CD4-positive, alpha-beta memory T cell (primary cell): ENCODE results near the gene FXR2. TPM values are rescaled to one million over a fixed set of nuclear protein-coding genes. Genes with fewer than 3 reads are reported as not detected.
A peak's percentile ranks its signal among the peaks of the same experiment; 100 is the strongest.
"Not testable (repeated sequence)": the region's sequence is repeated elsewhere in the genome, so short reads cannot be mapped to it uniquely, and the experiment has no call there.

ENCODE experiments used
- CTCF ChIA-PET: fragments of 350-600 bp; sonication (Branson Sonifier 250); formaldehyde crosslinking; loops from one replicate; lab custom pipeline; 2021; ENCODE audit warnings: inconsistent platforms; ENCODE audit not compliant: partially characterized antibody; lab: Charles Lee
- POLR2A ChIA-PET: fragments of 350-600 bp; sonication (Branson Sonifier 250); formaldehyde crosslinking; loops from one replicate; lab custom pipeline; 2021; ENCODE audit not compliant: partially characterized antibody; lab: Charles Lee
- DNase-seq, 5 donors: peaks; one replicate each; pipeline versions ENCODE4 v3.0.0 to v3.0.0-alpha.2; 2020 to 2022; ENCODE audit warnings: mixed read lengths in 1 of 5
- H3K27ac ChIP-seq: one replicate; pipeline ENCODE4 v1.7.0; 2013; ENCODE audit warnings: low read depth, low read length
- H3K27me3 ChIP-seq: 2 replicates; pipeline ENCODE4 v1.7.0; 2013; ENCODE audit warnings: mild to moderate bottlenecking, low read length, moderate library complexity; ENCODE audit not compliant: insufficient read depth
- H3K36me3 ChIP-seq: 2 replicates; pipeline ENCODE4 v1.7.0; 2013; ENCODE audit warnings: mild to moderate bottlenecking, low read length, moderate library complexity; ENCODE audit not compliant: insufficient read depth
- H3K4me1 ChIP-seq: 2 replicates; pipeline ENCODE4 v1.7.0; 2013; ENCODE audit warnings: mild to moderate bottlenecking, low read length, moderate library complexity; ENCODE audit not compliant: insufficient read depth
- H3K4me3 ChIP-seq, 2 donors: one replicate each; pipeline ENCODE4 v1.7.0; 2013; ENCODE audit warnings: low read length in 2 of 2, mild to moderate bottlenecking in 1 of 2
- H3K9me3 ChIP-seq, 2 donors: one replicate each; pipeline ENCODE4 v1.7.0; 2013; ENCODE audit warnings: low read length in 2 of 2, control low read depth in 1 of 2; ENCODE audit not compliant: control insufficient read depth in 1 of 2
- H3K27ac Mint-ChIP-seq, 7 donors: one replicate each; pipeline ENCODE4 v1.8.0; 2020 to 2021; ENCODE audit warnings: mixed read lengths in 7 of 7, mild to moderate bottlenecking in 6 of 7, inconsistent platforms in 3 of 7, moderate library complexity in 3 of 7
- H3K27me3 Mint-ChIP-seq, 2 donors: one replicate each; pipeline ENCODE4 v1.8.0; 2020 to 2021; ENCODE audit warnings: mixed read lengths in 2 of 2
- H3K36me3 Mint-ChIP-seq, 2 donors: one replicate each; pipeline ENCODE4 v1.8.0; 2020 to 2021; ENCODE audit warnings: mixed read lengths in 2 of 2, inconsistent platforms in 1 of 2, mild to moderate bottlenecking in 1 of 2
- H3K4me1 Mint-ChIP-seq, 4 donors: one replicate each; pipeline ENCODE4 v1.8.0; 2020 to 2021; ENCODE audit warnings: mixed read lengths in 4 of 4, mild to moderate bottlenecking in 1 of 4
- H3K4me3 Mint-ChIP-seq, 8 donors: one replicate each; pipeline ENCODE4 v1.8.0; 2020 to 2021; ENCODE audit warnings: mixed read lengths in 8 of 8, mild to moderate bottlenecking in 7 of 8, moderate library complexity in 6 of 8, inconsistent platforms in 3 of 8
- H3K9me3 Mint-ChIP-seq, 8 donors: one replicate each; pipeline ENCODE4 v1.8.0; 2020 to 2021; ENCODE audit warnings: mixed read lengths in 8 of 8, mild to moderate bottlenecking in 5 of 8, inconsistent platforms in 3 of 8, moderate library complexity in 1 of 8
- intact Hi-C: fragments of 100-400 bp; cut with micrococcal nuclease; formaldehyde crosslinking; loops from one replicate; pipeline ENCODE4 v1.15.1; 2023
- polyA plus RNA-seq, 2 donors: library from polyadenylated mRNA; unstranded; fragments of 300-500 nt; fragmentation: Illumina TruSeq; gene quantifications; one replicate each; pipeline ENCODE4 v1.2.3, GENCODE V29; 2021
- total RNA-seq, 2 experiments: library from RNA; stranded (reverse); gene quantifications; one replicate each; pipeline ENCODE4 v1.2.3, GENCODE V29; 2021

The FXR2 gene
- total and polyA plus RNA-seq, 4 experiments from 2014 or later = 9.2 to 46.6 (median 31.4) TPM

- CTCF ChIA-PET, H3K4me1 ChIP-seq, H3K36me3 Mint-ChIP-seq, intact Hi-C loops, H3K27me3 ChIP-seq, H3K4me3 ChIP-seq, H3K27ac ChIP-seq, H3K36me3 ChIP-seq, H3K27me3 Mint-ChIP-seq, H3K9me3 ChIP-seq, H3K9me3 Mint-ChIP-seq: not testable (repeated sequence)
- Mint-ChIP-seq H3K27ac (peak overlapping the region in 3 of 7 donors; percentile 63 to 81 (median 64)), H3K4me1 (peaks cover 5 to 13% (median 9%) of the 10 kb centered on the region in 4 donors), H3K4me3 (peak overlapping the region; percentile 23 to 82 (median 76))
- POLR2A ChIA-PET = interaction anchor here (1.2 to 1.4 kb wide), 2 partner anchors 14 to 37 kb away, joined by 3 to 4 read pairs; partner anchors contain the start of gene SAT2
- peak; percentile 8 to 53 (median 31) for DNase-seq
Observed at GRCh38 chr17:7641635-7642034, 26.9 kb upstream of the FXR2 start.

DNA sequence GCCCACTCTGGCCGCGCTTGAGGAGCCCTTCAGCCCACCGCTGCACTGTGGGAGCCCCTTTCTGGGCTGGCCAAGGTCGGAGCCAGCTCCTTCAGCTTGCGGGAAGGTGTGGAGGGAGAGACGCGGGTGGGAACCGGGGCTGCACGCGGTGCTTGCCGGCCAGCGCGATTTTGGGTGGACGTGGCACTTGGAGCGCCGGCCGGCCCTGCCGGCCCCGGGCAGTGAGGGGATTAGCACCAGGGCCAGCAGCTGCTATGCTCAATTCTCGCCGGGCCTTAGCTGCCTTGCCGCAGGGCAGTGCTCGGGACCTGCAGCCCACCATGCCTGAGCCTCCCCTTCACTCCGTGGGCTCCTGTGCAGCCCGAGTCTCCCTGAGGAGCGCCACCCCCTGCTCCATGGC is 26.1 kb upstream of the FXR2 start:
- H3K27ac ChIP-seq = no peak overlapping the region
- no peak for DNase-seq
- no peaks in the 10 kb centered on the region for H3K4me1 ChIP-seq
- no peak overlapping the region for H3K4me3 Mint-ChIP-seq
- CTCF ChIA-PET = no interaction called here
- H3K27me3 ChIP-seq = no peaks in the 10 kb centered on the region
- no peaks in the 10 kb centered on the region for H3K36me3 ChIP-seq
- intact Hi-C loops = no loop called here
- peaks cover 0 to 3% of the 10 kb centered on the region in 2 donors for H3K27me3 Mint-ChIP-seq
- H3K4me3 ChIP-seq = no peak overlapping the region
- POLR2A ChIA-PET = interaction anchor here (1.2 to 1.4 kb wide), 2 partner anchors 13 to 36 kb away, joined by 3 to 4 read pairs; partner anchors contain the start of gene SAT2
- H3K9me3 ChIP-seq = no peaks in the 10 kb centered on the region
- no peaks in the 10 kb centered on the region for H3K36me3 Mint-ChIP-seq
- no peaks in the 10 kb centered on the region for H3K9me3 Mint-ChIP-seq
- peaks cover 5 to 13% (median 9%) of the 10 kb centered on the region in 4 donors for H3K4me1 Mint-ChIP-seq
- no peak overlapping the region for H3K27ac Mint-ChIP-seq

- H3K4me3 ChIP-seq = no peak overlapping the region
- H3K9me3 ChIP-seq = no peaks in the 10 kb centered on the region
- no peaks in the 10 kb centered on the region for H3K4me1 ChIP-seq
- no peaks in the 10 kb centered on the region for H3K36me3 ChIP-seq
- POLR2A ChIA-PET = interaction anchor here (0.9 kb wide), 1 partner anchor 21 kb away, joined by 3 read pairs; no protein-coding TSS in a partner anchor
- Mint-ChIP-seq H3K27ac (no peak overlapping the region), H3K4me1 (peaks cover 0 to 4% (median under 1%) of the 10 kb centered on the region in 4 donors), H3K4me3 (no peak overlapping the region), H3K27me3 (no peaks in the 10 kb centered on the region), H3K36me3 (no peaks in the 10 kb centered on the region), H3K9me3 (no peaks in the 10 kb centered on the region)
- H3K27ac ChIP-seq = no peak overlapping the region
- CTCF ChIA-PET = no interaction called here
- no peaks in the 10 kb centered on the region for H3K27me3 ChIP-seq
- intact Hi-C loops = no loop called here
- no peak for DNase-seq
Observed at GRCh38 chr17:7636163-7636562, 21.5 kb upstream of the FXR2 start.

- Histone ChIP-seq H3K9me3 (no peaks in the 10 kb centered on the region), H3K27me3 (no peaks in the 10 kb centered on the region), H3K4me1 (no peaks in the 10 kb centered on the region), H3K4me3 (no peak overlapping the region), H3K27ac (no peak overlapping the region), H3K36me3 (no peaks in the 10 kb centered on the region)
- POLR2A ChIA-PET = interaction anchor here (5.0 kb wide), 1 partner anchor 53 kb away, joined by 42 read pairs; the partner anchor contains the start of genes TP53 and WRAP53
- no peak overlapping the region for H3K27ac Mint-ChIP-seq
- no peaks in the 10 kb centered on the region for H3K36me3 Mint-ChIP-seq
- peaks cover 0 to 4% (median 2%) of the 10 kb centered on the region in 4 donors for H3K4me1 Mint-ChIP-seq
- H3K27me3 Mint-ChIP-seq = no peaks in the 10 kb centered on the region
- CTCF ChIA-PET = interaction anchor here (0.9 to 1.2 kb wide), 3 partner anchors 15 to 53 kb away, joined by 3 to 6 read pairs (median 3); partner anchors contain the start of gene TP53
- DNase-seq = no peak
- H3K4me3 Mint-ChIP-seq = no peak overlapping the region
- intact Hi-C loops = no loop called here
- H3K9me3 Mint-ChIP-seq = no peaks in the 10 kb centered on the region
Observed at GRCh38 chr17:7634384-7634783, 19.7 kb upstream of the FXR2 start.

GRCh38 chr17:7633093-7633492 is 18.4 kb upstream of the FXR2 start:
- CTCF ChIA-PET = interaction anchor here (1.0 to 4.7 kb wide), 9 partner anchors 10 to 224 kb away, joined by 3 to 56 read pairs (median 3); partner anchors contain the start of genes ATP1B2, NAA38, TP53 and WRAP53
- H3K27ac ChIP-seq = no peak overlapping the region
- peaks cover under 1% of the 10 kb centered on the region for H3K4me1 ChIP-seq
- no peak overlapping the region for H3K4me3 ChIP-seq
- no peaks in the 10 kb centered on the region for H3K27me3 ChIP-seq
- no peak for DNase-seq
- POLR2A ChIA-PET = interaction anchor here (5.0 kb wide), 1 partner anchor 54 kb away, joined by 42 read pairs; the partner anchor contains the start of genes TP53 and WRAP53
- Mint-ChIP-seq H3K27me3 (no peaks in the 10 kb centered on the region), H3K9me3 (no peaks in the 10 kb centered on the region), H3K4me3 (no peak overlapping the region), H3K27ac (no peak overlapping the region), H3K4me1 (peaks cover 0 to 4% (median 2%) of the 10 kb centered on the region in 4 donors), H3K36me3 (no peaks in the 10 kb centered on the region)
- intact Hi-C loops = no loop called here
- H3K9me3 ChIP-seq = no peaks in the 10 kb centered on the region
- H3K36me3 ChIP-seq = no peaks in the 10 kb centered on the region

- H3K36me3 Mint-ChIP-seq = no peaks in the 10 kb centered on the region
- Histone ChIP-seq H3K9me3 (no peaks in the 10 kb centered on the region), H3K27me3 (no peaks in the 10 kb centered on the region), H3K4me3 (no peak overlapping the region), H3K36me3 (no peaks in the 10 kb centered on the region), H3K27ac (no peak overlapping the region), H3K4me1 (peaks cover 3% of the 10 kb centered on the region)
- H3K9me3 Mint-ChIP-seq = no peaks in the 10 kb centered on the region
- ChIA-PET CTCF (interaction anchor here (0.9 to 4.7 kb wide), 11 partner anchors 10 to 225 kb away, joined by 3 to 56 read pairs (median 3); partner anchors contain the start of genes ATP1B2, NAA38, TP53 and WRAP53), POLR2A (interaction anchor here (5.0 kb wide), 1 partner anchor 55 kb away, joined by 42 read pairs; the partner anchor contains the start of genes TP53 and WRAP53)
- no peak overlapping the region for H3K4me3 Mint-ChIP-seq
- no peaks in the 10 kb centered on the region for H3K27me3 Mint-ChIP-seq
- H3K4me1 Mint-ChIP-seq = peaks cover 1 to 6% (median 4%) of the 10 kb centered on the region in 4 donors
- DNase-seq = peak in 4 of 5 donors; percentile 19 to 36 (median 30)
- intact Hi-C loops = loop anchor here (1.0 kb wide), 1 partner anchor 56 kb away; the partner anchor contains the start of gene WRAP53
- H3K27ac Mint-ChIP-seq = peak overlapping the region in 1 of 7 donors; percentile 10
Observed at GRCh38 chr17:7632492-7632894, 17.8 kb upstream of the FXR2 start.
